GM12878 (cell line): Measurements from ENCODE around the gene SERPINA6. TPM values are rescaled to one million over a fixed set of nuclear protein-coding genes. Genes with fewer than 3 reads are reported as not detected.
"Not testable (repeated sequence)": the region's sequence is repeated elsewhere in the genome, so short reads cannot be mapped to it uniquely, and the experiment has no call there.

Experiments used
- ATAC-seq: fragments of 200-7000 bp; cut with Tn5 transposase; 3 replicates; pipeline ENCODE4 v1.9.1; 2020; ENCODE audit warnings: mild to moderate bottlenecking, moderate library complexity
- BruUV-seq: library from RNA; stranded (reverse); fragments of 400-500 nt; replicated peaks from 2 replicates; lab custom pipeline; 2021; lab: Mats Ljungman, UMichigan
- CTCF ChIA-PET: fragments of 300-600 bp; sonication (Branson Sonifier 250); formaldehyde crosslinking; extraction: SDS; loops from one replicate; lab custom pipeline; 2021; ENCODE audit warnings: inconsistent platforms; lab: Yijun Ruan, JAX
- POLR2A ChIA-PET: fragments of 350-600 bp; formaldehyde crosslinking; extraction: SDS; loops from one replicate; lab custom pipeline; 2021; ENCODE audit warnings: inconsistent platforms; lab: Charles Lee
- RAD21 ChIA-PET: fragments of 300-600 bp; sonication (Branson Sonifier 250); formaldehyde crosslinking; loops from one replicate; lab custom pipeline; 2023; ENCODE audit warnings: antibody characterized with exemption; ENCODE audit not compliant: unreplicated experiment; lab: Charles Lee
- SMC1A ChIA-PET: fragments of 300-600 bp; sonication (Branson Sonifier 250); formaldehyde crosslinking; loops from one replicate; lab custom pipeline; 2023; ENCODE audit not compliant: unreplicated experiment, uncharacterized antibody; lab: Charles Lee
- DNase-seq: peaks from one replicate; pipeline ENCODE4 v3.0.0-alpha.2; 2011; ENCODE audit warnings: low read depth, low spot score
- FAIRE-seq: peaks from 3 replicates; lab custom pipeline; 2011; peaks lifted over from hg19 to GRCh38; lab: Jason Lieb, UNC
- H2AFZ ChIP-seq: 2 replicates; pipeline ENCODE4 v1.6.0; 2011; ENCODE audit warnings: low read depth, low read length, control low read depth; ENCODE audit not compliant: control insufficient read depth
- H3K27ac ChIP-seq: 2 replicates; pipeline ENCODE4 v1.5.1; 2011; ENCODE audit warnings: control low read depth; ENCODE audit not compliant: control insufficient read depth, insufficient read depth
- H3K27me3 ChIP-seq, 2 experiments: replicated peaks in 1 of 2; 2 replicates each; pipeline versions ENCODE4 v1.6.0 to v1.6.1; 2011; ENCODE audit warnings: low read length in 1 of 2; ENCODE audit not compliant: control insufficient read depth in 2 of 2, insufficient read depth in 2 of 2
- H3K36me3 ChIP-seq, 2 experiments: 2 replicates each; pipeline ENCODE4 v1.5.1; 2011; ENCODE audit warnings: low read length in 1 of 2; ENCODE audit not compliant: control insufficient read depth in 2 of 2, insufficient read depth in 2 of 2
- H3K4me1 ChIP-seq: 2 replicates; pipeline ENCODE4 v1.6.1; 2011; ENCODE audit warnings: mild to moderate bottlenecking, low read length, moderate library complexity, mixed read lengths; ENCODE audit not compliant: control insufficient read depth, insufficient read depth
- H3K4me2 ChIP-seq: 2 replicates; pipeline ENCODE4 v1.6.0; 2011; ENCODE audit warnings: control low read depth; ENCODE audit not compliant: control insufficient read depth, insufficient read depth
- H3K4me3 ChIP-seq: fragments of 200-600 bp; sonication (generic); 2 replicates; pipeline ENCODE4 v1.5.1; 2016
- H3K79me2 ChIP-seq: 2 replicates; pipeline ENCODE4 v1.6.0; 2011; ENCODE audit warnings: low read length; ENCODE audit not compliant: control insufficient read depth, insufficient read depth
- H3K9ac ChIP-seq: 2 replicates; pipeline ENCODE4 v1.8.0; 2011; ENCODE audit warnings: low read length, control low read depth, mixed read lengths; ENCODE audit not compliant: control insufficient read depth, insufficient read depth
- H3K9me3 ChIP-seq: replicated peaks from 3 replicates; pipeline ENCODE4 v1.5.1; 2011; ENCODE audit warnings: mild to moderate bottlenecking, low read length; ENCODE audit not compliant: control insufficient read depth, insufficient read depth
- H4K20me1 ChIP-seq: 2 replicates; pipeline ENCODE4 v1.6.0; 2011; ENCODE audit not compliant: control insufficient read depth, insufficient read depth
- CEBPZ ChIP-seq: fragments of 150-350 bp; IDR thresholded peaks from 2 replicates; pipeline ENCODE4 v1.6.1; 2016; ENCODE audit warnings: low read depth, low read length
- EED ChIP-seq: sonication (generic); IDR thresholded peaks from 2 replicates; pipeline ENCODE4 v1.6.1; 2016; ENCODE audit warnings: antibody characterized with exemption, low read depth
- ELK1 ChIP-seq: IDR thresholded peaks from 2 replicates; pipeline ENCODE4 v1.6.1; 2012; ENCODE audit warnings: low read depth, low read length, improper control_type of control experiment
- PAX8 ChIP-seq: fragments of 450-650 bp; IDR thresholded peaks from 2 replicates; pipeline ENCODE4 v1.6.1; 2017; ENCODE audit warnings: mild to moderate bottlenecking, moderate library complexity
- RAD21 ChIP-seq: IDR thresholded peaks from 2 replicates; pipeline ENCODE4 v1.6.1; 2011; ENCODE audit warnings: mild to moderate bottlenecking, low read depth, low read length, moderate library complexity; ENCODE audit not compliant: insufficient read depth
- TAF1 ChIP-seq: IDR thresholded peaks from 2 replicates; pipeline ENCODE4 v1.6.1; 2011; ENCODE audit warnings: mild to moderate bottlenecking, low read depth, low read length, borderline replicate concordance
- TCF12 ChIP-seq: IDR thresholded peaks from 2 replicates; pipeline ENCODE4 v1.6.1; 2011; ENCODE audit warnings: low read depth, mild to moderate bottlenecking, low read length
- YY1 ChIP-seq: IDR thresholded peaks from 2 replicates; pipeline ENCODE4 v1.6.1; 2011; ENCODE audit warnings: low read depth, mild to moderate bottlenecking, low read length
- ZZZ3 ChIP-seq: IDR thresholded peaks from 2 replicates; pipeline ENCODE4 v1.6.1; 2011; ENCODE audit warnings: low read depth; ENCODE audit not compliant: control insufficient read depth, insufficient read length
- WGBS: methylation state at CpG from one replicate; pipeline ENCODE4 v1.1.6; 2016; ENCODE audit warnings: low lambda C conversion rate; ENCODE audit not compliant: insufficient replicate concordance, insufficient coverage; ENCODE audit errors: missing lambda C conversion rate; 5-methylcytosine and 5-hydroxymethylcytosine counted together
- in situ Hi-C: fragments of 300-500 bp; cut with MboI; formaldehyde crosslinking; loops from 9 replicates; pipeline ENCODE4 v1.14.3; 2018; ENCODE audit warnings: mixed read lengths
- intact Hi-C: fragments of 100-400 bp; cut with micrococcal nuclease; formaldehyde crosslinking; loops from one replicate; pipeline ENCODE4 v1.14.2; 2022; ENCODE audit not compliant: unreplicated experiment
- polyA plus RNA-seq, 11 experiments: library from polyadenylated mRNA; depleted of rRNA in 4 of 11; unstranded in 6 of 11; stranded (reverse) in 5 of 11; fragments of >200 nt; fragmentation: Nextera tagmentation in 4 of 11; fragmentation: Illumina TruSeq in 1 of 11; extraction: Ambion mirVana in 4 of 11; extraction: Trizol in 1 of 11; gene quantifications; 1 replicate in 1 of 11; 2 replicates in 10 of 11; pipeline versions ENCODE4 v1.2.1 to v1.2.3, GENCODE V29; 2011 to 2016; ENCODE audit warnings: inconsistent platforms in 2 of 11, missing spikeins in 2 of 11, low read depth in 1 of 11
- total RNA-seq, 4 experiments: library from RNA; depleted of rRNA in 3 of 4; stranded (reverse); fragments of >200 nt in 3 of 4; fragmentation: Illumina TruSeq in 1 of 4; extraction: Trizol in 1 of 4; gene quantifications; 2 replicates each; pipeline versions ENCODE4 v1.2.1 to v1.2.3, GENCODE V29; 2013 to 2021

SERPINA6 gene
- total and polyA plus RNA-seq, 10 of the 15 experiments (the other 5 are each of a cell fraction or from before 2014, with no cell fraction given) = 0.11 to 0.27 (median 0.23) TPM; not detected in 7

- no peak for TF ChIP-seq ZZZ3
- TF ChIP-seq, all 136 proteins: peak for 0
These were observed 44.4 kb downstream of the SERPINA6 start (continued) for GRCh38 chr14:94278731-94279130.

GRCh38 chr14:94276898-94277561, 46.1 kb downstream of the SERPINA6 start:
- POLR2A ChIA-PET, H4K20me1 ChIP-seq, H3K79me2 ChIP-seq, in situ Hi-C loops, H3K4me1 ChIP-seq, RAD21 ChIA-PET, H3K27ac ChIP-seq, ATAC-seq, H3K9ac ChIP-seq, FAIRE-seq, H3K27me3 ChIP-seq, intact Hi-C loops, SMC1A ChIA-PET, BruUV-seq, H3K9me3 ChIP-seq, DNase-seq, H2AFZ ChIP-seq, H3K4me2 ChIP-seq, H3K4me3 ChIP-seq, H3K36me3 ChIP-seq: not testable (repeated sequence)
- 73% methylated on average over 11 of the region's 11 CpGs for WGBS
- CTCF ChIA-PET = interaction anchor here (0.6 kb wide), 1 partner anchor 16 kb away, joined by 3 read pairs; the partner anchor contains the start of gene SERPINA10

GRCh38 chr14:94269156-94269555, 54.0 kb downstream of the SERPINA6 start:
- FAIRE-seq (no peak), ATAC-seq (no peak), DNase-seq (no peak)
- H3K27ac ChIP-seq = no peak overlapping the region
- no peaks in the 10 kb centered on the region for H3K36me3 ChIP-seq
- intact Hi-C loops (no loop called here), in situ Hi-C loops (no loop called here)
- no TSS peak for BruUV-seq
- no peak overlapping the region for H3K9ac ChIP-seq
- ChIA-PET SMC1A (no interaction called here), RAD21 (no interaction called here), POLR2A (no interaction called here), CTCF (no interaction called here)
- no peaks in the 10 kb centered on the region for H3K79me2 ChIP-seq
- no peak overlapping the region for H3K4me3 ChIP-seq
- 53% methylated on average over 10 of the region's 10 CpGs for WGBS
- no peaks in the 10 kb centered on the region for H3K9me3 ChIP-seq
- H2AFZ ChIP-seq = no peak overlapping the region
- H3K4me1 ChIP-seq = no peaks in the 10 kb centered on the region
- no peaks in the 10 kb centered on the region for H3K27me3 ChIP-seq
- H4K20me1 ChIP-seq = no peaks in the 10 kb centered on the region
- H3K4me2 ChIP-seq = no peak overlapping the region
- TF ChIP-seq RAD21 (no peak), TAF1 (no peak), PAX8 (no peak), YY1 (no peak), ELK1 (no peak), TCF12 (no peak), CEBPZ (no peak), EED (no peak)
